GM23338 (cell line): ENCODE measurements around the gene ZNF337. TPM values are rescaled to one million over a fixed set of nuclear protein-coding genes. Genes with fewer than 3 reads are reported as not detected.

Experiments used
- ATAC-seq: fragments of 200-7000 bp; cut with Tn5 transposase; 3 replicates; pipeline ENCODE4 v1.9.1; 2020
- DNase-seq: peaks from one replicate; pipeline ENCODE4 v3.0.0-alpha.2; 2015; ENCODE audit warnings: low spot score
- H2AFZ ChIP-seq: fragments of 200-600 bp; sonication (generic); 2 replicates; pipeline ENCODE4 v1.8.0; 2016; ENCODE audit warnings: antibody characterized with exemption, mild to moderate bottlenecking, moderate library complexity
- H3F3A ChIP-seq: fragments of 200-600 bp; sonication (generic); replicated peaks from 2 replicates; pipeline ENCODE4 v1.8.0; 2017; ENCODE audit warnings: antibody characterized with exemption, mixed run types, low read depth
- H3K27ac ChIP-seq: fragments of 200-600 bp; sonication (generic); 2 replicates; pipeline ENCODE4 v1.6.1; 2016; ENCODE audit warnings: low read depth
- H3K27me3 ChIP-seq: fragments of 200-600 bp; sonication (generic); 2 replicates; pipeline ENCODE4 v1.8.0; 2016; ENCODE audit warnings: mild to moderate bottlenecking, mixed run types, moderate library complexity; ENCODE audit not compliant: insufficient read depth
- H3K36me3 ChIP-seq: fragments of 200-600 bp; sonication (generic); 2 replicates; pipeline ENCODE4 v1.8.0; 2016; ENCODE audit warnings: mild to moderate bottlenecking; ENCODE audit not compliant: insufficient read depth
- H3K4me1 ChIP-seq: fragments of 200-600 bp; sonication (generic); 2 replicates; pipeline ENCODE4 v1.8.0; 2016; ENCODE audit warnings: mild to moderate bottlenecking, moderate library complexity; ENCODE audit not compliant: insufficient read depth
- H3K4me2 ChIP-seq: fragments of 200-600 bp; sonication (generic); 2 replicates; pipeline ENCODE4 v1.7.1; 2017; ENCODE audit warnings: mixed run types
- H3K4me3 ChIP-seq: fragments of 200-600 bp; sonication (generic); 2 replicates; pipeline ENCODE4 v1.6.1; 2016; ENCODE audit warnings: mixed run types
- H3K79me2 ChIP-seq: fragments of 200-600 bp; sonication (generic); replicated peaks from 2 replicates; pipeline ENCODE4 v1.8.0; 2017; ENCODE audit warnings: mild to moderate bottlenecking; ENCODE audit not compliant: insufficient read depth
- H3K9me2 ChIP-seq: fragments of 200-600 bp; sonication (generic); 2 replicates; pipeline ENCODE4 v1.8.0; 2017; ENCODE audit not compliant: insufficient read depth
- H4K20me1 ChIP-seq: fragments of 200-600 bp; sonication (generic); replicated peaks from 2 replicates; pipeline ENCODE4 v1.8.0; 2017; ENCODE audit warnings: mild to moderate bottlenecking; ENCODE audit not compliant: insufficient read depth
- H3K27ac Mint-ChIP-seq: 2 replicates; pipeline ENCODE4 v1.8.0; 2020; ENCODE audit warnings: inconsistent platforms, mild to moderate bottlenecking, moderate library complexity, mixed read lengths
- H3K27me3 Mint-ChIP-seq: 3 replicates; pipeline ENCODE4 v1.8.0; 2022; ENCODE audit warnings: low read depth, mild to moderate bottlenecking, moderate library complexity, mixed read lengths, inconsistent platforms; ENCODE audit not compliant: insufficient read depth, poor library complexity
- H3K36me3 Mint-ChIP-seq: 3 replicates; pipeline ENCODE4 v1.8.0; 2021; ENCODE audit warnings: low read depth, mild to moderate bottlenecking, inconsistent platforms, moderate library complexity, mixed read lengths
- H3K4me1 Mint-ChIP-seq: 3 replicates; pipeline ENCODE4 v1.8.0; 2020; ENCODE audit warnings: mild to moderate bottlenecking, inconsistent platforms, mixed read lengths
- H3K4me3 Mint-ChIP-seq: 3 replicates; pipeline ENCODE4 v1.8.0; 2021; ENCODE audit warnings: moderate library complexity, mild to moderate bottlenecking, inconsistent platforms, mixed read lengths
- H3K9me3 Mint-ChIP-seq: 3 replicates; pipeline ENCODE4 v1.8.0; 2020; ENCODE audit warnings: moderate library complexity, mild to moderate bottlenecking, inconsistent platforms, mixed read lengths
- CTCF ChIP-seq, 2 experiments: fragments of 200-600 bp in 1 of 2; sonication (generic) in 1 of 2; conservative IDR thresholded peaks; 2 replicates each; pipeline versions ENCODE4 v1.5.1 to v1.6.1; 2016 to 2017; ENCODE audit warnings: antibody characterized with exemption in 2 of 2, low read depth in 2 of 2, mild to moderate bottlenecking in 2 of 2, moderate library complexity in 1 of 2
- EZH2phosphoT487 ChIP-seq: fragments of 200-600 bp; sonication (generic); IDR thresholded peaks from one replicate; pipeline ENCODE4 v1.8.1; 2018; ENCODE audit warnings: antibody characterized with exemption; ENCODE audit not compliant: unreplicated experiment
- JUNB ChIP-seq: IDR thresholded peaks from one replicate; pipeline ENCODE4 v1.6.1; 2016; ENCODE audit warnings: antibody characterized with exemption; ENCODE audit not compliant: unreplicated experiment
- ZNF114 ChIP-seq: fragments of 250-450 bp; sonication (Bioruptor Pico); IDR thresholded peaks from 2 replicates; pipeline ENCODE4 v1.5.0; 2020; ENCODE audit warnings: mild to moderate bottlenecking, moderate library complexity
- ZNF462 ChIP-seq: fragments of 250-450 bp; sonication (Bioruptor Pico); IDR thresholded peaks from 2 replicates; pipeline ENCODE4 v1.5.0; 2020; ENCODE audit warnings: mild to moderate bottlenecking, moderate library complexity
- polyA plus RNA-seq: library from polyadenylated mRNA; unstranded; fragments of >200 nt; fragmentation: Nextera tagmentation; extraction: Ambion mirVana; gene quantifications from 2 replicates; pipeline ENCODE4 v1.2.1, GENCODE V29; 2016
- total RNA-seq: library from RNA; depleted of rRNA; stranded (reverse); fragments of >200 nt; shearing (Covaris generic); gene quantifications from 2 replicates; pipeline ENCODE4 v1.2.3, GENCODE V29; 2014

The ZNF337 gene
- total and polyA plus RNA-seq, 2 experiments from 2014 or later: 2.1 to 6.3 TPM

- TF ChIP-seq ZNF462 (CRISPR knock-in tag) (no peak), CTCF (conservative IDR thresholded peaks at IDR 0.05; ENCODE audit: low read depth in 2 of 2) (no peak)
Observed at GRCh38 chr20:25675161-25675560, 21.5 kb downstream of the ZNF337 start (continued).

- H3K4me1 ChIP-seq: no peaks in the 10 kb centered on the region
- Mint-ChIP-seq H3K27me3 (no peaks in the 10 kb centered on the region), H3K36me3 (peaks cover 37% of the 10 kb centered on the region), H3K27ac (no peak overlapping the region), H3K4me1 (peaks cover 5% of the 10 kb centered on the region; the same call in 1 of the 3 replicates), H3K9me3 (no peaks in the 10 kb centered on the region), H3K4me3 (no peak overlapping the region)
- no peaks in the 10 kb centered on the region; the same call in 1 of the 2 replicates for H3K9me2 ChIP-seq
- no peak overlapping the region for H3K4me2 ChIP-seq
- ATAC-seq (no peak), DNase-seq (no peak)
- peaks cover 15% of the 10 kb centered on the region for H3K36me3 ChIP-seq
- no peak overlapping the region for H3K27ac ChIP-seq
- H2AFZ ChIP-seq: no peak overlapping the region
- TF ChIP-seq EZH2phosphoT487 (no peak), JUNB (no peak), ZNF114 (CRISPR knock-in tag) (no peak)
- H3K27me3 ChIP-seq: no peaks in the 10 kb centered on the region
- H3F3A ChIP-seq: no peaks in the 10 kb centered on the region
- H3K79me2 ChIP-seq: no peaks in the 10 kb centered on the region
- peaks cover 3% of the 10 kb centered on the region; the same call in 1 of the 2 replicates for H4K20me1 ChIP-seq
- no peak overlapping the region for H3K4me3 ChIP-seq
Observed at GRCh38 chr20:25672659-25673235, 23.9 kb downstream of the ZNF337 start.
